ENCODE measurements around the gene SLC9A3.

The SLC9A3 gene

DNA sequence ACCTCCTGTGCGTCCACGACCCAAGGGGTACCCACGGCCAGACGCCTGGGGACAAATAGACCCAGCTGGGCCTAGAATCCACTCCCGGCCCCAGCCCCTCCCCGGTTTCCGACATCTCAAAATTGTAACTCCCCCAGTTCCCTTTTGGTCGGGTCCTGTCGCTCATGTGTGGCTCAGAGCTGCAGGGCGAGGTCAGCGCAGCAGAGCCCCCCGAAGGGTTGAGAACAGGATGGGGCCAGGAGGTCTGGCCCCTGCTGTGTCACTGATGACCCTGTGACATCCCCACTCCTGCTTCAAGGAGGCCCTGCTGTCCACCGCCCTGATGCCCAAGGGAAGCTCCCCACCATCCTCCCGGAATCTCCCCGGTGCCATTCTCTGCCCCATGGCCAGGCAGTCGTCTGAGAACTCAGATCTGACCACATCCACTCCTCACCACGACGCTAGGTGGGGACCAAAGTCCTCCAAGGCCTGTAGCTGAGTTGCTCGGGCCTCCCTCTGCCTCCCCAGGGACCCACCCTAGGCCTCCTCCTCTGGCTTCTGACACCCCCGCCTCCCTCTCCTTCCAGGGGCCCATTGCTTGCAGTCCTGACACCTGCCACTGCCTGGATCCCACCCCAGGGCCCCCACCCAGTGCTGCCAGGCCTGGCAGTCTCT is 3.9 kb downstream of the SLC9A3 start:
- TF ChIP-seq, protein P1, sequence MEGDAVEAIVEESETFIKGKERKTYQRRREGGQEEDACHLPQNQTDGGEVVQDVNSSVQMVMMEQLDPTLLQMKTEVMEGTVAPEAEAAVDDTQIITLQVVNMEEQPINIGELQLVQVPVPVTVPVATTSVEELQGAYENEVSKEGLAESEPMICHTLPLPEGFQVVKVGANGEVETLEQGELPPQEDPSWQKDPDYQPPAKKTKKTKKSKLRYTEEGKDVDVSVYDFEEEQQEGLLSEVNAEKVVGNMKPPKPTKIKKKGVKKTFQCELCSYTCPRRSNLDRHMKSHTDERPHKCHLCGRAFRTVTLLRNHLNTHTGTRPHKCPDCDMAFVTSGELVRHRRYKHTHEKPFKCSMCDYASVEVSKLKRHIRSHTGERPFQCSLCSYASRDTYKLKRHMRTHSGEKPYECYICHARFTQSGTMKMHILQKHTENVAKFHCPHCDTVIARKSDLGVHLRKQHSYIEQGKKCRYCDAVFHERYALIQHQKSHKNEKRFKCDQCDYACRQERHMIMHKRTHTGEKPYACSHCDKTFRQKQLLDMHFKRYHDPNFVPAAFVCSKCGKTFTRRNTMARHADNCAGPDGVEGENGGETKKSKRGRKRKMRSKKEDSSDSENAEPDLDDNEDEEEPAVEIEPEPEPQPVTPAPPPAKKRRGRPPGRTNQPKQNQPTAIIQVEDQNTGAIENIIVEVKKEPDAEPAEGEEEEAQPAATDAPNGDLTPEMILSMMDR (conservative IDR thresholded peaks at IDR 0.05) = no peak
- no peak overlapping the region; the same call in 1 of the 2 replicates for H3K27ac ChIP-seq

DNA sequence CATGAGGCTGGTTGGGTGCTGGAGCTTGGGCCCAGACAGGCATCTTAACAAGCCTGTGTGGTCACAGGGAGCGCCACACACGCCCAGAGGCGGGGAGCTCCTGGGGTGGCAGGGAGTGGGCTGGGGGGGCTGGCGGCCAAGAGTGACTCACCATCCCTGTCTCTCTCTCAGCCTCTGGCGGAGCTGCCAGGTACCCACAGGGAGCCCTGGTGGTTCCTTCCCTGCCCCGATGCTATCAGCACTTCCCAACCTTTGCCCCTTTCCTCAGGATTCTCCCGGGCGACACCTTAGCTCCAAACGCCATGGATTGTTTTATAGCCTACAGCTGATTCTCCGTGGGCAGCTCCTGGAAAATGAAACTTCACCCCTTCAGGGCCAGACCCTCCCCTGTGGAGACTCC is 5.5 kb downstream of the SLC9A3 start:
- TF ChIP-seq, protein P1 (conservative IDR thresholded peaks at IDR 0.05) = no peak
- H3K27ac ChIP-seq = no peak overlapping the region

DNA sequence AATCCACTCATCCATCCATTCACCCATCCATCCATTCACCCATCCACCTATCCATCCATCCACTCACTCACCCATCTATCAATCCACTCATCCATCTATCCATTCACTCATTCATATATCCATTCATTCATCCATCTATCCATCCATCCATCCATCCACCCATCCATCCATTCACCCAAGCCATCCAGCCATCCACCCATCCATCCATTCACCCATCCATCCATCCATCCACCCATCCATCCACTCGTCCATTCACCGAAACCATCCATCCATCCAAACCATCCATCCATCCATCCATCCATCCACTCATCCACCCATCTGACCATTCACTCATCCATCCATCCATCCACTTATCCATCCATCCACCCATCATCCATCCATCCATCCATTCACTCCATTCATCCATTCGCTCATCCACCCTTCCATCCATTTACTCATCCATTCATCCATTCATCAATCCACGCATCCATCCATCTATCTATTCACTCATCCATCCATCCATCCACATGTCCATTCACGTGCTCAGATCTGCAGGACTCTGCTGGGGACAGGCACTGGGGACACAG is 6.6 kb downstream of the SLC9A3 start:
- no peak overlapping the region for H3K27ac ChIP-seq
- TF ChIP-seq, protein P1 (conservative IDR thresholded peaks at IDR 0.05) = no peak

DNA sequence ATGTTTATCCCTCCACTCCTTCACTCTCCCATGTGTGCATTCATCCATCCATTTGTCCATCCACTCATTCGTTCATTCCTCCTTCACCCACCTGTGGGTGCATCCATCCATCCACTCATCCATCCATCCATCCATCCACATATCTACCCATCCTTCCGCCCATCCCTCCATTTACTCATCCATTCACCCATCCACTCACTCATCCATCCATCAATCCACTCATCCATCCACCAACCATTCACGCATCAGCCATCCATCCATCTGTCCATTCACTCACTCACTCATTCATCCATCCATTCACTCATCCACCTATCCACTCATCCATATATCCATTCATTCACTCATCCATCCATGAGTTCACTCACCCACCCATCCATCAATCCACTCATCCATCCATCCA is 7.3 kb downstream of the SLC9A3 start:
- TF ChIP-seq, protein P1 (conservative IDR thresholded peaks at IDR 0.05) = no peak
- H3K27ac ChIP-seq = no peak overlapping the region

DNA sequence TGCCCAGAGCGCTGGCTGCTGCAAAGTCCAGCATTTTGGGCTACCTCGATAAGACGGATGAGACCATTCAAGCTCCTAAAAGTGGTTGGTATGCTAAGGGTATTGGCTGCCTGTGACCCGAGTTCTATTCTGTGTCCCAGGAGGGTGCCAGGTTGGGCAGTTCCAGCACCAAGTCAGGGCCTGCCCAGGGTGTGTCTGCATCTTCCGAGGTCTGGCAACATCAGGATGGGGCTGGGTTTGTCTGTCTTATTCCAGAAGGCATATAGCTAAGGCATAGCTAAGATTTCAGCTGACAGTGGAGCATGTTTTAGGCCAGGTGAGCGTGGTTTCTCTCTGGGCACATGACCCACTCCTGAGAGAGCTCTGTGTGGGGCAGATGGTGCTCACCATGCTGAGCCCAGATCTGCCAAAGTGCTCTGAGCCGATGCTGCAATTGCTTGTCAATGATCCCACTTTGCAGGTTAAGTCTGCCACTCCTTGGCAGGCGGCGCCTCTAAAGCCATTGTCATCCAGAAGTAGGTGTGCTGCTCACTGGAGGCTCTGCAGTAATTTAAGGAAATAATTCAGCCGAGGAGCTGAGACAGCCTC is 7.8 kb downstream of the SLC9A3 start:
- TF ChIP-seq, protein P1 (conservative IDR thresholded peaks at IDR 0.05) = no peak
- H3K27ac ChIP-seq = no peak overlapping the region

DNA sequence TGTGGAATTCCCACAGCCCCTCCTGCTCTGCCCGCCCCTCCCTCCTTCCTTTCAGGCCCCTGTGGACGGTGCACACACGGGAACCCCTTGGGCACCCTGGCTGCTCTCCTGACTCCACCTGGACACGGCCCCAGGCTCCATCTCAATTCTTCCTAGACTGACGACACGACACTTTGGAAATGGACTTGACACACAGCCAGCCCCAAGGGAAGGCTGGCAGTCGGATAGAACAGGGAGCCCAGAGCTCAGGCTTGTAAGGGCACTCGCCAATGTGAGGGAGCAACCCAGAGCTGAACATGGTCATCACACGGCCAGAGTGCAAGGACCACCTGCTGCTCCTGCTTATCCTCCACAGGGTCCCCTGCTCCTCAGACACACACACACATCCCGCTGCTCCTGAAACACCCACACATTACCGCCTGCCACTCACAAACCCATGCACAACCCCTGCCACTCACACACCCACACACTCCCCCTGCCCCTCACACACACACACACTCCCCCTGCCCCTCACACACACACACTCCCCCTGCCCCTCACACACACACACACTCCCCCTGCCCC is 8.9 kb downstream of the SLC9A3 start:
- H3K27ac ChIP-seq = no peak overlapping the region
- TF ChIP-seq, protein P1 (conservative IDR thresholded peaks at IDR 0.05) = no peak

DNA sequence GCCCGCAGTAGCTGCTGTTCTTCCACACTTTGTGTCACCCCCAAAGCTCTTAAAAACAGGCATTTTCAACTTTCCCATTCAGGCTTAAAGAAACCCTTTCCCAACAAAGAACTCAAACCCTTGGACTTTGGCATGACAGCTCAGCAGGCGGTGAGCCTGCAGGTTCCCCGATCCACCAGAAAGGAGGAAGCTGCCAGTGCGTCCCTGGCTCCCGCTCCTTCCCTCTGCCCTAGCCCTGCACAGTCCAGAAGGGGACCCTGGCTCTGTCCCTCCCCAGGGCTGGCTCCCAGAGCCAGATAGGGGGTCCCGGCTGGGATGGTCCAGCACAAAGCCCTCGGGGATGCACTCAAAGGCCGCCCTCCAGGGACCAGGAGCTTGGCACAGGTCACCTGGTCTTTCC is 9.6 kb downstream of the SLC9A3 start:
- H3K27ac ChIP-seq = no peak overlapping the region
- TF ChIP-seq, protein P1 (conservative IDR thresholded peaks at IDR 0.05) = no peak

All from VCaP (cell line).